HCT116 (cell line): ENCODE results near the gene BDNF. TPM values are rescaled to one million over a fixed set of nuclear protein-coding genes. Genes with fewer than 3 reads are reported as not detected.

Experiments used
- ATAC-seq: fragments of 200-7000 bp; cut with Tn5 transposase; 2 replicates; pipeline ENCODE4 v1.9.1; 2020; ENCODE audit warnings: mild to moderate bottlenecking, moderate library complexity
- BruUV-seq: library from RNA; stranded (reverse); fragments of 400-500 nt; replicated peaks from 2 replicates; lab custom pipeline; 2021; lab: Mats Ljungman, UMichigan
- CTCF ChIA-PET: fragments of 300-600 bp; sonication (Branson Sonifier 250); formaldehyde crosslinking; loops from one replicate; lab custom pipeline; 2021; ENCODE audit warnings: antibody characterized with exemption; lab: Charles Lee
- POLR2A ChIA-PET: fragments of 300-600, 350-600 bp; sonication (Branson Sonifier 250); formaldehyde crosslinking; loops from one replicate; lab custom pipeline; 2021; ENCODE audit warnings: antibody characterized with exemption; lab: Charles Lee
- RAD21 ChIA-PET, 2 experiments: fragments of 300-600 bp; sonication (Branson Sonifier 250); formaldehyde crosslinking; loops; one replicate each; lab custom pipeline; 2023; ENCODE audit warnings: low total read pairs in 2 of 2; ENCODE audit not compliant: uncharacterized antibody in 2 of 2, unreplicated experiment in 2 of 2, low non-redundant PET in 1 of 2; lab: Charles Lee
- DNase-seq: peaks from one replicate; pipeline ENCODE4 v3.0.0-alpha.2; 2010; ENCODE audit warnings: low read depth, low spot score
- H2AFZ ChIP-seq: fragments of 200-600 bp; shearing (Covaris generic), sonication (generic); 2 replicates; pipeline ENCODE4 v1.6.1; 2017; ENCODE audit warnings: low read depth, mixed run types, mixed read lengths, antibody characterized with exemption, low read length; ENCODE audit not compliant: poor library complexity, severe bottlenecking
- H3K27ac ChIP-seq: 2 replicates; pipeline ENCODE4 v1.5.1; 2012; ENCODE audit warnings: low read depth, low read length
- H3K27me3 ChIP-seq: fragments of 200-600 bp; sonication (generic); 2 replicates; pipeline ENCODE4 v1.6.1; 2016; ENCODE audit warnings: mixed run types, low read length, mixed read lengths; ENCODE audit not compliant: insufficient read depth
- H3K36me3 ChIP-seq, 2 experiments: fragments of 200-500 bp in 1 of 2; fragments of 200-600 bp in 1 of 2; sonication (Bioruptor generic) in 1 of 2; sonication (generic) in 1 of 2; 2 replicates each; pipeline versions ENCODE4 v1.5.1 to v1.6.1; 2014 to 2016; ENCODE audit warnings: low read length in 2 of 2, inconsistent platforms in 1 of 2, mixed read lengths in 1 of 2, mixed run types in 1 of 2; ENCODE audit not compliant: insufficient read depth in 2 of 2, control insufficient read depth in 1 of 2
- H3K4me1 ChIP-seq, 2 experiments: fragments of 200-600 bp in 1 of 2; sonication (generic) in 1 of 2; 2 replicates each; pipeline versions ENCODE4 v1.5.1 to v1.6.1; 2012 to 2017; ENCODE audit warnings: low read length in 2 of 2, inconsistent platforms in 1 of 2, mild to moderate bottlenecking in 1 of 2, mixed read lengths in 1 of 2, mixed run types in 1 of 2, moderate library complexity in 1 of 2; ENCODE audit not compliant: insufficient read depth in 2 of 2, control insufficient read depth in 1 of 2
- H3K4me2 ChIP-seq: fragments of 200-600 bp; sonication (generic); 2 replicates; pipeline ENCODE4 v1.6.1; 2017; ENCODE audit warnings: mixed run types, low read length, mixed read lengths
- H3K4me3 ChIP-seq, 2 experiments: fragments of 200-600 bp in 1 of 2; sonication (generic) in 1 of 2; replicated peaks in 1 of 2; 2 replicates each; pipeline ENCODE4 v1.5.1; 2011 to 2016; ENCODE audit warnings: low read length in 2 of 2, control low read depth in 1 of 2, low read depth in 1 of 2, mild to moderate bottlenecking in 1 of 2, mixed read lengths in 1 of 2, mixed run types in 1 of 2
- H3K79me2 ChIP-seq: fragments of 200-600 bp; sonication (generic); 2 replicates; pipeline ENCODE4 v1.6.1; 2017; ENCODE audit warnings: mild to moderate bottlenecking, mixed run types, low read length, moderate library complexity, mixed read lengths; ENCODE audit not compliant: insufficient read depth
- H3K9ac ChIP-seq: fragments of 200-600 bp; sonication (generic); 2 replicates; pipeline ENCODE4 v1.6.1; 2016; ENCODE audit warnings: low read length, mixed read lengths
- H3K9me2 ChIP-seq: fragments of 200-600 bp; sonication (generic), shearing (Covaris generic); 2 replicates; pipeline ENCODE4 v1.6.1; 2017; ENCODE audit warnings: mixed run types, mild to moderate bottlenecking, moderate library complexity; ENCODE audit not compliant: insufficient read depth
- H3K9me3 ChIP-seq, 2 experiments: fragments of 200-500 bp in 1 of 2; fragments of 200-600 bp in 1 of 2; sonication (Bioruptor generic) in 1 of 2; sonication (generic) in 1 of 2; 2 replicates each; pipeline ENCODE4 v1.6.1; 2014 to 2017; ENCODE audit warnings: low read length in 2 of 2, mixed read lengths in 2 of 2, inconsistent platforms in 1 of 2, low read depth in 1 of 2, mild to moderate bottlenecking in 1 of 2, mixed run types in 1 of 2, moderate library complexity in 1 of 2; ENCODE audit not compliant: control insufficient read depth in 1 of 2, insufficient read depth in 1 of 2
- H4K20me1 ChIP-seq: fragments of 200-600 bp; sonication (generic), shearing (Covaris generic); 2 replicates; pipeline ENCODE4 v1.6.1; 2017; ENCODE audit warnings: mixed run types, mild to moderate bottlenecking, moderate library complexity; ENCODE audit not compliant: insufficient read depth
- CEBPB ChIP-seq: IDR thresholded peaks from 2 replicates; pipeline ENCODE4 v1.6.1; 2012; ENCODE audit warnings: low read depth
- EZH2 ChIP-seq: fragments of 200-600 bp; sonication (generic); IDR thresholded peaks from 2 replicates; pipeline ENCODE4 v1.6.1; 2017; ENCODE audit warnings: antibody characterized with exemption, mixed run types
- POLR2A ChIP-seq: IDR thresholded peaks from 2 replicates; pipeline ENCODE4 v1.7.0; 2011; ENCODE audit warnings: borderline replicate concordance; ENCODE audit not compliant: insufficient read depth, insufficient read length; ENCODE audit errors: extremely low read depth
- RAD21 ChIP-seq: IDR thresholded peaks from 2 replicates; pipeline ENCODE4 v1.6.1; 2012; ENCODE audit warnings: low read depth, mild to moderate bottlenecking
- ZNF274 ChIP-seq: fragments of 200-500 bp; sonication (Bioruptor generic); IDR thresholded peaks from 2 replicates; pipeline ENCODE4 v1.6.1; 2014; ENCODE audit warnings: mild to moderate bottlenecking, low read depth, low read length, inconsistent platforms
- intact Hi-C: fragments of 100-400 bp; cut with micrococcal nuclease; formaldehyde crosslinking; loops from 2 replicates; pipeline ENCODE4 v1.10.0; 2022
- total RNA-seq: library from RNA; stranded (reverse); gene quantifications from one replicate; pipeline ENCODE4 v1.2.1, GENCODE V29; 2021; ENCODE audit not compliant: unreplicated experiment
- TF ChIP-seq, protein P1 (sequence below): IDR thresholded peaks from 2 replicates; pipeline ENCODE4 v1.6.1; 2012; ENCODE audit warnings: low read depth
- TF ChIP-seq, protein P2 (sequence below): IDR thresholded peaks from 2 replicates; pipeline ENCODE4 v1.6.1; 2012

The BDNF gene
- total RNA-seq, 1 experiment from 2014 or later = 22.0 TPM

DNA sequence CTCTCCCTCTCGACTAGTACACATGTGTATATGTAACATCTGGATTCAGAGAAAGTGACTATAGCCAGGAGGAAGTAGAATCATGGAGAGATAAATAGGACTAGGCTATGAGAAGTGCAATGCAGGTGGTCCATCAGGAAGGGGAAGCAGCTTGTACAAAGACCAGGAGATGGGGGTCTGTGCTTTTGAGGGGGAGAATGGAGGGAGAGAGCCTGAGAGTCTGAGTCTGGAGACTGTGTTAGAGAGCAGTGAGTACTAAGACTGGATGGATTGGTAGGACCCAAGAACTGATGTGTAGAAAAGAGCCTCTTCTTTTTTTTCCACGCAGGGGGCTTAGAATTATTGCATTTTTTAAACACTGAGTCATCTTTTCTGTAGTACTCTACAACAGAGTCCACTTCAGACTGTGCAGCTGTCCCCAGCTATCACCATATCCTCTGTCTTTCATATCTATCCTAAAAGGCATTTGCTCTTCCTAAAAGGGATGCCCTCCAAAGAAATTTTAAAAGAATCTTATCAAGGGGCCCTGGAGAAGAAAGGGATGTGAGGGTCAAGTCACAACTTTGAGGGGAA, 80.4 kb downstream of the BDNF start:
- Histone ChIP-seq H3K9me3 (no peaks in the 10 kb centered on the region), H3K4me2 (no peak overlapping the region), H4K20me1 (no peaks in the 10 kb centered on the region), H3K79me2 (no peaks in the 10 kb centered on the region), H3K9ac (no peak overlapping the region), H3K4me1 (peaks cover 0 to 6% of the 10 kb centered on the region in 2 experiments; a peak in 1 of 4 replicates), H3K9me2 (no peaks in the 10 kb centered on the region), H2AFZ (no peak overlapping the region), H3K27ac (no peak overlapping the region), H3K36me3 (no peaks in the 10 kb centered on the region), H3K4me3 (no peak overlapping the region), H3K27me3 (no peaks in the 10 kb centered on the region)
- DNase-seq = no peak
- ChIA-PET POLR2A (no interaction called here), RAD21 (no interaction called here), CTCF (no interaction called here)
- intact Hi-C loops = no loop called here
- TF ChIP-seq CEBPB = no peak
- TF ChIP-seq, protein P1, sequence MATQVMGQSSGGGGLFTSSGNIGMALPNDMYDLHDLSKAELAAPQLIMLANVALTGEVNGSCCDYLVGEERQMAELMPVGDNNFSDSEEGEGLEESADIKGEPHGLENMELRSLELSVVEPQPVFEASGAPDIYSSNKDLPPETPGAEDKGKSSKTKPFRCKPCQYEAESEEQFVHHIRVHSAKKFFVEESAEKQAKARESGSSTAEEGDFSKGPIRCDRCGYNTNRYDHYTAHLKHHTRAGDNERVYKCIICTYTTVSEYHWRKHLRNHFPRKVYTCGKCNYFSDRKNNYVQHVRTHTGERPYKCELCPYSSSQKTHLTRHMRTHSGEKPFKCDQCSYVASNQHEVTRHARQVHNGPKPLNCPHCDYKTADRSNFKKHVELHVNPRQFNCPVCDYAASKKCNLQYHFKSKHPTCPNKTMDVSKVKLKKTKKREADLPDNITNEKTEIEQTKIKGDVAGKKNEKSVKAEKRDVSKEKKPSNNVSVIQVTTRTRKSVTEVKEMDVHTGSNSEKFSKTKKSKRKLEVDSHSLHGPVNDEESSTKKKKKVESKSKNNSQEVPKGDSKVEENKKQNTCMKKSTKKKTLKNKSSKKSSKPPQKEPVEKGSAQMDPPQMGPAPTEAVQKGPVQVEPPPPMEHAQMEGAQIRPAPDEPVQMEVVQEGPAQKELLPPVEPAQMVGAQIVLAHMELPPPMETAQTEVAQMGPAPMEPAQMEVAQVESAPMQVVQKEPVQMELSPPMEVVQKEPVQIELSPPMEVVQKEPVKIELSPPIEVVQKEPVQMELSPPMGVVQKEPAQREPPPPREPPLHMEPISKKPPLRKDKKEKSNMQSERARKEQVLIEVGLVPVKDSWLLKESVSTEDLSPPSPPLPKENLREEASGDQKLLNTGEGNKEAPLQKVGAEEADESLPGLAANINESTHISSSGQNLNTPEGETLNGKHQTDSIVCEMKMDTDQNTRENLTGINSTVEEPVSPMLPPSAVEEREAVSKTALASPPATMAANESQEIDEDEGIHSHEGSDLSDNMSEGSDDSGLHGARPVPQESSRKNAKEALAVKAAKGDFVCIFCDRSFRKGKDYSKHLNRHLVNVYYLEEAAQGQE = no peak
- TF ChIP-seq, protein P2, sequence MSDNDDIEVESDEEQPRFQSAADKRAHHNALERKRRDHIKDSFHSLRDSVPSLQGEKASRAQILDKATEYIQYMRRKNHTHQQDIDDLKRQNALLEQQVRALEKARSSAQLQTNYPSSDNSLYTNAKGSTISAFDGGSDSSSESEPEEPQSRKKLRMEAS = no peak
- no peak for TF ChIP-seq EZH2
- TF ChIP-seq ZNF274 = no peak
- TF ChIP-seq RAD21 = no peak
- TF ChIP-seq POLR2A = no peak
- ATAC-seq = no peak
- no TSS peak for BruUV-seq
